A549 (cell line): ENCODE data around the gene KRTAP12-4. TPM values are rescaled to one million over a fixed set of nuclear protein-coding genes. Genes with fewer than 3 reads are reported as not detected.

Experiments
- ATAC-seq, 2 experiments: fragments of 200-7000 bp in 1 of 2; fragments of >200 bp in 1 of 2; cut with Nextera tagmentation in 1 of 2; cut with Tn5 transposase in 1 of 2; 3 replicates each; pipeline versions ENCODE4 v1.8.0 to v1.9.1; 2018 to 2020; ENCODE audit warnings: mild to moderate bottlenecking in 1 of 2, moderate library complexity in 1 of 2
- CTCF ChIA-PET: fragments of 300-600 bp; sonication (Branson Sonifier 250); formaldehyde crosslinking; extraction: SDS; loops from one replicate; lab custom pipeline; 2021; ENCODE audit warnings: antibody characterized with exemption, inconsistent platforms; lab: Yijun Ruan, JAX
- POLR2A ChIA-PET: fragments of 350-600 bp; formaldehyde crosslinking; extraction: SDS; loops from one replicate; lab custom pipeline; 2021; ENCODE audit warnings: antibody characterized with exemption, inconsistent platforms; lab: Yijun Ruan, JAX
- DNase-seq, 2 experiments: peaks; one replicate each; pipeline versions ENCODE4 v3.0.0 to v3.0.0-alpha.2; 2011 to 2016; ENCODE audit warnings: low read depth in 1 of 2, low spot score in 1 of 2
- FAIRE-seq: peaks from 2 replicates; lab custom pipeline; 2011; peaks lifted over from hg19 to GRCh38; lab: Jason Lieb, UNC
- H3K27ac ChIP-seq, 2 experiments: fragments of >200 bp; sonication (Bioruptor Twin); formaldehyde crosslinking; 3 replicates each; pipeline ENCODE4 v1.5.1; 2016 to 2017
- H3K4me1 ChIP-seq: fragments of >200 bp; sonication (Bioruptor Twin); formaldehyde crosslinking; 3 replicates; pipeline ENCODE4 v1.6.1; 2016
- H3K4me2 ChIP-seq: fragments of >200 bp; sonication (Bioruptor Twin); formaldehyde crosslinking; 3 replicates; pipeline ENCODE4 v1.6.1; 2016
- H3K4me3 ChIP-seq: fragments of >200 bp; sonication (Bioruptor Twin); formaldehyde crosslinking; 3 replicates; pipeline ENCODE4 v1.5.1; 2016
- H3K9me3 ChIP-seq: fragments of >200 bp; sonication (Bioruptor Twin); formaldehyde crosslinking; 3 replicates; pipeline ENCODE4 v1.6.1; 2016
- ATOH8 ChIP-seq: fragments of 250-450 bp; sonication (Bioruptor Pico); IDR thresholded peaks from 2 replicates; pipeline ENCODE4 v1.5.0; 2020; ENCODE audit warnings: low read depth, mild to moderate bottlenecking, moderate library complexity
- BHLHE40 ChIP-seq: IDR thresholded peaks from 2 replicates; pipeline ENCODE4 v1.6.1; 2012; ENCODE audit warnings: low read depth, low read length, inconsistent platforms
- CBX2 ChIP-seq: fragments of 200-600 bp; sonication (generic); IDR thresholded peaks from 2 replicates; pipeline ENCODE4 v1.6.1; 2016; ENCODE audit warnings: low read depth, mild to moderate bottlenecking, borderline replicate concordance
- CBX8 ChIP-seq: fragments of 200-600 bp; sonication (generic); IDR thresholded peaks from 2 replicates; pipeline ENCODE4 v1.6.1; 2016
- CEBPB ChIP-seq, 2 experiments: fragments of >200 bp in 1 of 2; sonication (Bioruptor Twin) in 1 of 2; formaldehyde crosslinking in 1 of 2; IDR thresholded peaks; 2 replicates each; pipeline ENCODE4 v1.6.1; 2012 to 2016
- CHD2 ChIP-seq: fragments of 150-350 bp; IDR thresholded peaks from 2 replicates; pipeline ENCODE4 v1.6.1; 2014; ENCODE audit warnings: low read length; ENCODE audit not compliant: partially characterized antibody
- E2F6 ChIP-seq: IDR thresholded peaks from 2 replicates; pipeline ENCODE4 v1.6.1; 2012; ENCODE audit warnings: low read depth, borderline replicate concordance
- EHF ChIP-seq: fragments of 250-450 bp; sonication (Bioruptor Pico); IDR thresholded peaks from 2 replicates; pipeline ENCODE4 v1.5.0; 2020; ENCODE audit warnings: mild to moderate bottlenecking
- ELK1 ChIP-seq: fragments of 150-350 bp; IDR thresholded peaks from 2 replicates; pipeline ENCODE4 v1.6.1; 2014; ENCODE audit warnings: low read depth, mild to moderate bottlenecking, low read length
- EP300 ChIP-seq, 2 experiments: fragments of >200 bp; sonication (Bioruptor Twin); formaldehyde crosslinking; IDR thresholded peaks; 2 replicates in 1 of 2; 3 replicates in 1 of 2; pipeline ENCODE4 v1.6.1; 2016 to 2017
- ESRRA ChIP-seq: fragments of 150-350 bp; IDR thresholded peaks from 2 replicates; pipeline ENCODE4 v1.6.1; 2014; ENCODE audit warnings: mild to moderate bottlenecking, low read length, borderline replicate concordance
- FOSL2 ChIP-seq, 2 experiments: fragments of 450-650 bp in 1 of 2; fragments of >200 bp in 1 of 2; sonication (Bioruptor Twin) in 1 of 2; formaldehyde crosslinking; IDR thresholded peaks; 2 replicates each; pipeline versions ENCODE4 v1.5.0 to v1.6.1; 2016 to 2020; ENCODE audit warnings: mild to moderate bottlenecking in 1 of 2, moderate library complexity in 1 of 2
- FOXS1 ChIP-seq: fragments of 250-450 bp; sonication (Bioruptor Pico); IDR thresholded peaks from 2 replicates; pipeline ENCODE4 v1.5.0; 2020; ENCODE audit warnings: mild to moderate bottlenecking, moderate library complexity
- HOXA7 ChIP-seq: fragments of 250-450 bp; sonication (Bioruptor Pico); IDR thresholded peaks from 2 replicates; pipeline ENCODE4 v1.5.0; 2020; ENCODE audit warnings: mild to moderate bottlenecking, moderate library complexity
- HOXB13 ChIP-seq: fragments of 250-450 bp; sonication (Bioruptor Pico); IDR thresholded peaks from 2 replicates; pipeline ENCODE4 v1.5.0; 2020; ENCODE audit warnings: low read depth, mild to moderate bottlenecking, moderate library complexity
- HOXB5 ChIP-seq: fragments of 250-450 bp; sonication (Bioruptor Pico); IDR thresholded peaks from 2 replicates; pipeline ENCODE4 v1.5.0; 2020; ENCODE audit warnings: mild to moderate bottlenecking, moderate library complexity
- JUN ChIP-seq, 2 experiments: fragments of >200 bp; sonication (Bioruptor Twin); formaldehyde crosslinking; IDR thresholded peaks; 2 replicates in 1 of 2; 3 replicates in 1 of 2; pipeline ENCODE4 v1.6.1; 2016 to 2017
- MAZ ChIP-seq: fragments of 150-350 bp; IDR thresholded peaks from 2 replicates; pipeline ENCODE4 v1.6.1; 2014; ENCODE audit warnings: antibody characterized with exemption, low read depth, low read length, borderline replicate concordance
- MYC ChIP-seq: IDR thresholded peaks from 2 replicates; pipeline ENCODE4 v1.6.1; 2012; ENCODE audit warnings: mild to moderate bottlenecking, inconsistent platforms, low read length, improper control_type of control experiment, borderline replicate concordance
- PHF8 ChIP-seq: fragments of 200-600 bp; sonication (generic); IDR thresholded peaks from 2 replicates; pipeline ENCODE4 v1.6.1; 2016; ENCODE audit warnings: low read depth, mild to moderate bottlenecking, antibody characterized with exemption, moderate library complexity, borderline replicate concordance
- POLR2AphosphoS2 ChIP-seq: conservative IDR thresholded peaks from 2 replicates; pipeline ENCODE4 v1.6.1; 2012; ENCODE audit warnings: low read length, improper control_type of control experiment, inconsistent platforms
- RAD21 ChIP-seq, 2 experiments: fragments of >200 bp in 1 of 2; sonication (Bioruptor Twin) in 1 of 2; formaldehyde crosslinking in 1 of 2; IDR thresholded peaks in 1 of 2; conservative IDR thresholded peaks in 1 of 2; 2 replicates in 1 of 2; 3 replicates in 1 of 2; pipeline ENCODE4 v1.6.1; 2012 to 2018; ENCODE audit warnings: inconsistent platforms in 1 of 2
- RCOR1 ChIP-seq: fragments of 150-350 bp; IDR thresholded peaks from 2 replicates; pipeline ENCODE4 v1.6.1; 2014; ENCODE audit warnings: antibody characterized with exemption, low read length, low read depth
- RNF2 ChIP-seq: fragments of 200-600 bp; sonication (generic); IDR thresholded peaks from 2 replicates; pipeline ENCODE4 v1.6.1; 2016; ENCODE audit warnings: low read depth, mild to moderate bottlenecking, antibody characterized with exemption, moderate library complexity, borderline replicate concordance
- SREBF2 ChIP-seq: fragments of 450-650 bp; IDR thresholded peaks from 2 replicates; pipeline ENCODE4 v1.6.1; 2014; ENCODE audit warnings: mild to moderate bottlenecking, moderate library complexity
- ZFP36 ChIP-seq: fragments of 450-650 bp; IDR thresholded peaks from 2 replicates; pipeline ENCODE4 v1.6.1; 2014; ENCODE audit warnings: borderline replicate concordance; ENCODE audit not compliant: partially characterized antibody
- WGBS: methylation state at CpG from one replicate; pipeline ENCODE4 v1.1.6; 2017; ENCODE audit errors: missing lambda C conversion rate; 5-methylcytosine and 5-hydroxymethylcytosine counted together
- polyA plus RNA-seq, 4 experiments: library from polyadenylated mRNA; depleted of rRNA in 3 of 4; stranded (reverse); fragments of >200 nt; fragmentation: RNase III in 1 of 4; extraction: RNeasy Plus Mini Kit Qiagen cat#74134 plus additional on column Dnase treatment in 1 of 4; gene quantifications; 2 replicates in 3 of 4; 3 replicates in 1 of 4; pipeline ENCODE4 v1.2.3, GENCODE V29; 2011 to 2017

KRTAP12-4 gene
- polyA plus RNA-seq, 2 of the 4 experiments (the other 2 are of a cell fraction), result not detected

GRCh38 chr21:44658913-44659595, 4.6 kb upstream of the KRTAP12-4 start:
- H3K27ac ChIP-seq, result no peak overlapping the region
- no peak overlapping the region for H3K4me2 ChIP-seq
- no peak overlapping the region for H3K4me3 ChIP-seq
- ATAC-seq (no peak; a peak in 1 of 6 replicates), FAIRE-seq (no peak), DNase-seq (no peak)
- no peak for TF ChIP-seq BHLHE40
- no peak for TF ChIP-seq FOXS1 (CRISPR knock-in tag)
- TF ChIP-seq RCOR1, result no peak
- TF ChIP-seq JUN (IDR thresholded peaks at IDR 0.05), result no peak
- no peak for TF ChIP-seq CHD2
- no peak for TF ChIP-seq MYC
- TF ChIP-seq POLR2AphosphoS2, result no peak
- no peak for TF ChIP-seq EP300 (IDR thresholded peaks at IDR 0.05)
- no peak for TF ChIP-seq RNF2
- TF ChIP-seq CBX2, result no peak
- no peak for TF ChIP-seq ESRRA
- no peak for TF ChIP-seq HOXB13
- TF ChIP-seq PHF8, result no peak
- TF ChIP-seq HOXA7 (CRISPR knock-in tag), result no peak
- no peak for TF ChIP-seq ATOH8
- TF ChIP-seq CBX8, result no peak
- TF ChIP-seq ZFP36, result no peak
- peaks cover 7% of the 10 kb centered on the region; the same call in 1 of the 3 replicates for H3K9me3 ChIP-seq
- WGBS, result 18% methylated on average over 10 of the region's 11 CpGs
- ChIA-PET POLR2A (no interaction called here), CTCF (no interaction called here)
- H3K4me1 ChIP-seq, result no peaks in the 10 kb centered on the region

- TF ChIP-seq FOSL2 (IDR thresholded peaks at IDR 0.05) (no peak), FOSL2 (CRISPR knock-in tag; IDR thresholded peaks at IDR 0.05) (no peak), EHF (CRISPR knock-in tag) (no peak), FOXS1 (CRISPR knock-in tag) (no peak), HOXB5 (CRISPR knock-in tag) (no peak), EP300 (IDR thresholded peaks at IDR 0.05) (no peak)
- ATAC-seq (no peak), DNase-seq (no peak), FAIRE-seq (no peak)
- no peak overlapping the region for H3K4me2 ChIP-seq
- H3K4me1 ChIP-seq, result no peaks in the 10 kb centered on the region
- no peak overlapping the region for H3K27ac ChIP-seq
- no peak overlapping the region for H3K4me3 ChIP-seq
- WGBS, result 16% methylated on average over 4 of the region's 5 CpGs
- ChIA-PET POLR2A (no interaction called here), CTCF (no interaction called here)
- peaks cover 2% of the 10 kb centered on the region; the same call in 1 of the 3 replicates for H3K9me3 ChIP-seq
Measured at GRCh38 chr21:44658541-44658910, 4.1 kb upstream of the KRTAP12-4 start.

GRCh38 chr21:44657635-44658540, 3.4 kb upstream of the KRTAP12-4 start, which contains the start of gene KRTAP12-3:
TSS of gene KRTAP12-3 (plus strand) at chr21:44657932. CDS start at chr21:44657980, 48 bp downstream.
- 52% methylated on average over 25 of the region's 26 CpGs for WGBS
- Histone ChIP-seq H3K9me3 (no peaks in the 10 kb centered on the region), H3K27ac (no peak within 1 kb of the TSS), H3K4me3 (no peak within 1 kb of the TSS), H3K4me1 (no peaks in the 10 kb centered on the region), H3K4me2 (no peak within 1 kb of the TSS)
- TF ChIP-seq ESRRA (no peak), HOXB13 (no peak), CEBPB (IDR thresholded peaks at IDR 0.05) (no peak), CHD2 (no peak), FOSL2 (IDR thresholded peaks at IDR 0.05) (no peak), FOSL2 (CRISPR knock-in tag; IDR thresholded peaks at IDR 0.05) (no peak), ELK1 (no peak), MYC (no peak), POLR2AphosphoS2 (no peak), SREBF2 (no peak), MAZ (no peak), E2F6 (no peak), PHF8 (no peak), RAD21 (conservative IDR thresholded peaks at IDR 0.05 in 1 of 2, IDR thresholded peaks at IDR 0.05 in 1 of 2) (no peak)
- no peak for FAIRE-seq
- ChIA-PET CTCF (no interaction called here), POLR2A (no interaction called here)
- no peak for DNase-seq
- no peak for ATAC-seq
